Heart right ventricle (tissue), 16 donors: ENCODE results near the gene MRFAP1. TPM values are rescaled to one million over a fixed set of nuclear protein-coding genes. Genes with fewer than 3 reads are reported as not detected.

Source experiments
- ATAC-seq, 8 donors: fragments of 200-7000 bp; cut with Tn5 transposase; one replicate each; pipeline ENCODE4 v1.9.1; 2020; ENCODE audit warnings: mild to moderate bottlenecking in 8 of 8, moderate library complexity in 8 of 8, moderate number of reproducible peaks in 1 of 8
- DNase-seq, 2 donors: peaks; one replicate each; pipeline ENCODE4 v3.0.0-alpha.2; 2020
- H3K27ac ChIP-seq, 10 donors: fragments of 200-600 bp; sonication (generic) in 2 of 10; one replicate each; pipeline versions ENCODE4 v1.5.0 to v1.8.0; 2020 to 2022; ENCODE audit warnings: mild to moderate bottlenecking in 3 of 10
- H3K27me3 ChIP-seq, 7 donors: fragments of 200-600 bp; one replicate each; pipeline ENCODE4 v1.8.0; 2021 to 2022; ENCODE audit warnings: mild to moderate bottlenecking in 2 of 7
- H3K36me3 ChIP-seq, 9 donors: fragments of 200-600 bp; sonication (generic) in 1 of 9; one replicate each; pipeline versions ENCODE4 v1.5.0 to v1.8.0; 2020 to 2022; ENCODE audit warnings: mild to moderate bottlenecking in 2 of 9
- H3K4me1 ChIP-seq, 9 donors: fragments of 200-600 bp; sonication (generic) in 1 of 9; one replicate each; pipeline versions ENCODE4 v1.5.0 to v1.8.0; 2020 to 2022; ENCODE audit warnings: mild to moderate bottlenecking in 4 of 9
- H3K4me3 ChIP-seq, 10 donors: fragments of 200-600 bp; sonication (generic) in 2 of 10; one replicate each; pipeline versions ENCODE4 v1.5.0 to v1.8.0; 2020 to 2022; ENCODE audit warnings: mild to moderate bottlenecking in 7 of 10, moderate library complexity in 2 of 10
- H3K9me3 ChIP-seq, 11 donors: fragments of 200-600 bp in 10 of 11; sonication (generic) in 2 of 11; one replicate each; pipeline versions ENCODE4 v1.5.0 to v1.8.0; 2013 to 2022; ENCODE audit warnings: mild to moderate bottlenecking in 2 of 11, control low read depth in 1 of 11, moderate library complexity in 1 of 11
- WGBS, 2 donors: extraction: QIAGEN DNeasy Blood & Tissue Kit; methylation state at CpG; one replicate each; pipeline ENCODE4 v1.1.7; 2013; ENCODE audit warnings: inconsistent platforms in 1 of 2; 5-methylcytosine and 5-hydroxymethylcytosine counted together
- intact Hi-C, 10 donors: fragments of 100-400 bp; cut with DNase I; formaldehyde crosslinking; loops; one replicate each; pipeline versions ENCODE4 v1.11.1 to v1.14.2; 2022
- polyA plus RNA-seq, 2 donors: library from polyadenylated mRNA; stranded (reverse); fragments of 200-250 nt; gene quantifications; one replicate each; pipeline ENCODE4 v1.2.3, GENCODE V29; 2013
- total RNA-seq, 10 donors: library from RNA; stranded (reverse); fragmentation: NEBNext Ultra II Directional in 3 of 10; extraction: Animal tissue kit (Norgen Biotek cat#: 25700) in 3 of 10; gene quantifications; one replicate each; pipeline versions ENCODE4 v1.2.1 to v1.2.4, GENCODE V29; 2021 to 2023
- TF ChIP-seq, protein P1 (sequence below), 9 donors: fragments of 200-600 bp; sonication (generic) in 2 of 9; IDR thresholded peaks; one replicate each; pipeline versions ENCODE4 v1.5.0 to v1.8.0; 2021 to 2022; ENCODE audit warnings: antibody characterized with exemption in 9 of 9, mild to moderate bottlenecking in 5 of 9, moderate library complexity in 1 of 9
- donor health status: Arrhythmogenic right ventricular cardiomyopathy.
- donor health status: ischemic (EF 13 %, LVEDD 7.1; RV severe dilation, severe dysfunction).
- donor health status: healthy with polysubstance abuse.
- donor health status: DM: no; HTN: yes; CAD: no.
- donor health status: DM: no; HTN: no; CAD: no.
- donor health status: ischemic (EF 25% LVEDD 6.9; RV normal size, moderate dysfunction).
- donor health status: ischemic (EF 25% LVEDD 5.7; RV mildly dilated, moderate dysfunction).
- donor health status: healthy.
- donor health status: DM: yes; HTN: yes; CAD: no.
- donor health status: Ischemic cardiomyopathy.
- donor health status: ischemic (EF 35%, LVEDD 5.7; RV mildly dilated, moderate dysfunction).
- donor health status: nonischemic (EF 11% LVEDD 7.7; RV severe dilation, severe dysfunction).
- donor health status: DM: yes; HTN: yes; CAD: no.
- donor health status: PGD.
- donor health status: ischemic (EF 29% LVEDD 5.4; RV normal size, mild dysfunction).
- donor health status: nonischemic (EF 23%, LVEDD 6.1; RV moderate dilation, normal function).

The MRFAP1 gene
- total and polyA plus RNA-seq, 12 donors, result 163 to 445 (median 248) TPM

DNA sequence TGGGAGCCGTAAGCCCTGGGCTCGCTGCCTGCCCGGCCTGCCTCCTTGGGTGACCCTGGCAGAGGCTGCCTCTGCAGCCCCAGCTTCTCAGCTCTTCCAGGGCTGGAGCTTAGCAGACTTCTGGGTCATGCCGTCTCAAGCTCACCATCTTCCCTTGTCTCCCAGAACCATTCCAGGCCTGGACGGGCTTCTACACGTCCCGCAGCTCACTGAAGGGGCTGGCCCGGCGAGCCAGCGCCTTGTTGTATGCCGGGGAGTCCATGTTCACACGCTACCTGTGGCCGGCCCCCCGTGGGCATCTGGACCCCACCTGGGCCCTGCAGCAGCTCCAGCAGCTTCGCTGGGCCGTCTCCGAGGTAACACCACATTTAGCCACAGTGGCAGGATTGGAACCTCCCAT lies 43.5 kb upstream of the MRFAP1 start:
- TF ChIP-seq, protein P1, sequence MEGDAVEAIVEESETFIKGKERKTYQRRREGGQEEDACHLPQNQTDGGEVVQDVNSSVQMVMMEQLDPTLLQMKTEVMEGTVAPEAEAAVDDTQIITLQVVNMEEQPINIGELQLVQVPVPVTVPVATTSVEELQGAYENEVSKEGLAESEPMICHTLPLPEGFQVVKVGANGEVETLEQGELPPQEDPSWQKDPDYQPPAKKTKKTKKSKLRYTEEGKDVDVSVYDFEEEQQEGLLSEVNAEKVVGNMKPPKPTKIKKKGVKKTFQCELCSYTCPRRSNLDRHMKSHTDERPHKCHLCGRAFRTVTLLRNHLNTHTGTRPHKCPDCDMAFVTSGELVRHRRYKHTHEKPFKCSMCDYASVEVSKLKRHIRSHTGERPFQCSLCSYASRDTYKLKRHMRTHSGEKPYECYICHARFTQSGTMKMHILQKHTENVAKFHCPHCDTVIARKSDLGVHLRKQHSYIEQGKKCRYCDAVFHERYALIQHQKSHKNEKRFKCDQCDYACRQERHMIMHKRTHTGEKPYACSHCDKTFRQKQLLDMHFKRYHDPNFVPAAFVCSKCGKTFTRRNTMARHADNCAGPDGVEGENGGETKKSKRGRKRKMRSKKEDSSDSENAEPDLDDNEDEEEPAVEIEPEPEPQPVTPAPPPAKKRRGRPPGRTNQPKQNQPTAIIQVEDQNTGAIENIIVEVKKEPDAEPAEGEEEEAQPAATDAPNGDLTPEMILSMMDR (IDR thresholded peaks at IDR 0.05), result no peak
- ATAC-seq (no peak), DNase-seq (no peak)
- Histone ChIP-seq H3K36me3 (peaks cover 0 to 76% (median 2%) of the 10 kb centered on the region in 9 donors), H3K27ac (no peak overlapping the region), H3K4me1 (no peaks in the 10 kb centered on the region), H3K27me3 (no peaks in the 10 kb centered on the region), H3K4me3 (no peak overlapping the region), H3K9me3 (peaks cover 0 to 2% (median 0%) of the 10 kb centered on the region in 11 donors)
- intact Hi-C loops, result no loop called here
- 96 to 99% methylated on average over 17 of the region's 17 CpGs for WGBS, 2 donors

DNA sequence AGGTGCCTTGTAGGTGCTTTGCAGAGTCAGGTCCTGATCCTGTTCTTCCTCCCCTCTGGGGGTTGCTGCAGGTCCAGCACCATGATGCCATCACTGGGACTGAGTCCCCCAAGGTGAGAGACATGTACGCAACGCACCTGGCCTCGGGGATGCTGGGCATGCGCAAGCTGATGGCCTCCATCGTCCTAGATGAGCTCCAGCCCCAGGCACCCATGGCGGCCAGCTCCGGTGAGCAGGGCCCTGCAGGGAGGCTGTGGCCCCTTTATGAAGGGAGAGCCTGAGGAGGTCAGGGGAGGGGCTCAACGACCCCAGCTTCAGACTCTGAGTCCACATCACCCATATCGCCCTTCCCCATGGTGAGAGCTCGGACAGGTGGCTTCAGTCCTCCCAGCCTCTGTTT lies 42.4 kb upstream of the MRFAP1 start:
- no peak overlapping the region for H3K27ac ChIP-seq
- H3K4me3 ChIP-seq, result no peak overlapping the region
- no peaks in the 10 kb centered on the region for H3K27me3 ChIP-seq
- 92 to 94% methylated on average over 10 of the region's 10 CpGs for WGBS, 2 donors
- peaks cover 0 to 7% (median 0%) of the 10 kb centered on the region in 11 donors for H3K9me3 ChIP-seq
- ATAC-seq (no peak), DNase-seq (no peak)
- intact Hi-C loops, result no loop called here
- TF ChIP-seq, protein P1 (IDR thresholded peaks at IDR 0.05), result no peak
- no peaks in the 10 kb centered on the region for H3K4me1 ChIP-seq
- peaks cover 0 to 82% (median 2%) of the 10 kb centered on the region in 9 donors for H3K36me3 ChIP-seq

DNA sequence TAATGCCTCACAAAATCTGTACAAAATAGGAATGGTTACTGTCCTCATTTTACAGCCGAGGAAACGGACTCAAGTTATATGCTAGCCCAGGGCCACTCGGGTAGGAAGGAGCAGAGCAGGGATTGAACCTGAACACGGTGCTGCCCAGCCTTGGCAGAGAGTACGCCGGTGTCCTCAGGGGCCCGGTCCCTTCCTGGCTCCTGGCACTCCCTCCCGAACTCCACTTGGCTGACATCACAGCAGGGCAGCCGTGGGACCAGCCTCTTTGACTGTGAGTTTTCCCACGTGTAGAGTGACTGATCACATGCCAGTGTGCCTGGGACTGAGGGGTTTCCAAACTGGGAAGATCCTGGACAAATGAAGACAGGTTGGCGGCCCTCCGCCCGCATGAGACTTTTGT lies 41.8 kb upstream of the MRFAP1 start:
- Histone ChIP-seq H3K9me3 (peaks cover 0 to 7% (median 0%) of the 10 kb centered on the region in 11 donors), H3K27ac (no peak overlapping the region), H3K36me3 (peaks cover 0 to 82% (median 4%) of the 10 kb centered on the region in 9 donors), H3K4me3 (no peak overlapping the region), H3K4me1 (no peaks in the 10 kb centered on the region), H3K27me3 (no peaks in the 10 kb centered on the region)
- no peak for DNase-seq
- ATAC-seq, result peak in 1 of 8 donors; percentile 44
- TF ChIP-seq, protein P1 (IDR thresholded peaks at IDR 0.05), result no peak
- intact Hi-C loops, result no loop called here
- 76 to 83% methylated on average over 13 of the region's 13 CpGs for WGBS, 2 donors

DNA sequence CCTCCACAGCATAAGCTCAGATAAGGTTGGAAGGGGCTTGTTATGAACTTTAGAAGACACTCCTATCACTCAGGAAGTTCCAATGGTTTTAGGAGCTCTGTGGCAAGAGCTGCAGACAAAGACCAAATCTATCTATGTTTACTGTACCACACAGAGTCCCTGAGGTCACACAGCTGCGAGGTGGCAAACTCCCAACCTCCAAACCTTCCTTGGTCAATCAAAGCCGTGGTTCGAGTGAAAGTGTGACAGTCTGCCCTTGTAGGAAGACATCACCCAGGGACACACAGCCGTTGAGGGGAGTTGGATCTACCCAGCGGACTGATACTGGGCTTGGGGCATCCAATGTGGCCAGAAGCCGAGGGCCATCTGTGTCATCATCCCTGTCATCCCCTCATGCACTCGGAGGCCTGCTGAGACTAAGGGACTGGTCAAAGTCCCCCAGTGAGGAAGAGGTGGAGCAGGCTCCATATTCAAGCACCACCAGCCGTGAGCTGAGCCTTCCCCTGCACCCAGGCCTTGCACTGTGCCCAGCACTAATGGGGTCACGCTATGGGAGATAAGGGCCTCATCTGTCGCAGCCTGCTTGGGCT lies 38.7 kb upstream of the MRFAP1 start:
- TF ChIP-seq, protein P1 (IDR thresholded peaks at IDR 0.05), result no peak
- DNase-seq (no peak), ATAC-seq (no peak)
- 85 to 93% methylated on average over 10 of the region's 10 CpGs for WGBS, 2 donors
- Histone ChIP-seq H3K27ac (no peak overlapping the region), H3K27me3 (no peaks in the 10 kb centered on the region), H3K4me1 (no peaks in the 10 kb centered on the region), H3K4me3 (no peak overlapping the region), H3K9me3 (peaks cover 0 to 18% (median 7%) of the 10 kb centered on the region in 11 donors), H3K36me3 (peaks cover 0 to 95% (median 9%) of the 10 kb centered on the region in 9 donors)
- intact Hi-C loops, result no loop called here
